ENCODE results near the gene PLS1.
"Not testable (repeated sequence)": the region's sequence is repeated elsewhere in the genome, so short reads cannot be mapped to it uniquely, and the experiment has no call there.

Gene PLS1

DNA sequence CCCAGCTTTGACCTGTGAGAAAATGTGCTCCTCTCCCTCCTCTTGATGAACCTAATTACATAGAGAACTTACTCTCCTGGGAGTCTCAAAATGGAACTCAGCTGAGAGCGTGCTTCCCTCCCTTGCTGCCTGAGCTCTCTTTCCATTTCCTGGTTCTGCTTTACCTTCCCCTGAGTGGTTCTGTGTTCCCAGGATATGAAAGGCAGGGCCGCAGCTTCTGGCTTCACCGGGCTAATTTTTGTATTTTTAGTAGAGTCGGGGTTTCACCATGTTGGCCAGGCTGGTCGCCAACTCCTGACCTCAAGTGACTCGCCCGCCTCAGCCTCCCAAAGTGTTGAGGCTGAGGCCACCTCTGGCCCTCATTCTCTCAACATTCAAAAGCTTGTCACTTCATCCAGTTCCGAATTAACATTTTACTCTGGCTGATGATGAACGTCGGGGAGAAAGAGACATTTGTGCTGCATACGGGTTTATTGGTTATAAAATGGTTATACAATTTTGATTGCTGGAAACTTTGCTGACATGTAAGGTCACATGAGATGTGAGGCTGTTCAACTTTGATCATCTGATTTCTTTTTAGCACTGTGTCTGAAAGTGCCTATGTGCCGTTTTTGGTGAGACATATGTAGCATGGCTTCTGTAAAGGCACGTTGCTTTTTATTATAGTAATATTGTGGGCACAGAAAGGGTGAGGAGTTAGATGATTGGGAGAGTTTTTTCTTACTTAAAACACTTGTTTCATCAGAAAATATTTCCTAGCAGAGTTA, 6.6 kb downstream of the PLS1 start:
- TF ChIP-seq, protein P1, sequence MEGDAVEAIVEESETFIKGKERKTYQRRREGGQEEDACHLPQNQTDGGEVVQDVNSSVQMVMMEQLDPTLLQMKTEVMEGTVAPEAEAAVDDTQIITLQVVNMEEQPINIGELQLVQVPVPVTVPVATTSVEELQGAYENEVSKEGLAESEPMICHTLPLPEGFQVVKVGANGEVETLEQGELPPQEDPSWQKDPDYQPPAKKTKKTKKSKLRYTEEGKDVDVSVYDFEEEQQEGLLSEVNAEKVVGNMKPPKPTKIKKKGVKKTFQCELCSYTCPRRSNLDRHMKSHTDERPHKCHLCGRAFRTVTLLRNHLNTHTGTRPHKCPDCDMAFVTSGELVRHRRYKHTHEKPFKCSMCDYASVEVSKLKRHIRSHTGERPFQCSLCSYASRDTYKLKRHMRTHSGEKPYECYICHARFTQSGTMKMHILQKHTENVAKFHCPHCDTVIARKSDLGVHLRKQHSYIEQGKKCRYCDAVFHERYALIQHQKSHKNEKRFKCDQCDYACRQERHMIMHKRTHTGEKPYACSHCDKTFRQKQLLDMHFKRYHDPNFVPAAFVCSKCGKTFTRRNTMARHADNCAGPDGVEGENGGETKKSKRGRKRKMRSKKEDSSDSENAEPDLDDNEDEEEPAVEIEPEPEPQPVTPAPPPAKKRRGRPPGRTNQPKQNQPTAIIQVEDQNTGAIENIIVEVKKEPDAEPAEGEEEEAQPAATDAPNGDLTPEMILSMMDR (conservative IDR thresholded peaks at IDR 0.05; ENCODE audit: low read length), result no peak
- DNase-seq (ENCODE audit: low read depth), result no peak
- H3K4me3 ChIP-seq (ENCODE audit: low read length), result no peak overlapping the region

DNA sequence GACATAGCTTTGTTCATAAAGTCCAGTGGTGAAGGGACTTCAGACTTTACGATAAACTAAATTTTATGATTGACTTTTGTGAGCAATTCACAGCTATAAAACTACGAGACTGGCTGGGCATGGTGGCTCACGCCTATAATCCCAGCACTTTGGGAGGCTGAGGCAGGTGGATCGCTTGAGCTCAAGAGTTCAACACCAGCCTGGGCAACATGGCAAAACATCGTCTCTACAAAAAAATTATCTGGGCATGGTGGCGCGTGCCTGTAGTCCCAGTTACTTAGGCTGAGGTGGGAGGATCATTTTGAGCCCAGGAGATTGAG, 7.2 kb downstream of the PLS1 start:
- H3K4me3 ChIP-seq (ENCODE audit: low read length), result not testable (repeated sequence)

DNA sequence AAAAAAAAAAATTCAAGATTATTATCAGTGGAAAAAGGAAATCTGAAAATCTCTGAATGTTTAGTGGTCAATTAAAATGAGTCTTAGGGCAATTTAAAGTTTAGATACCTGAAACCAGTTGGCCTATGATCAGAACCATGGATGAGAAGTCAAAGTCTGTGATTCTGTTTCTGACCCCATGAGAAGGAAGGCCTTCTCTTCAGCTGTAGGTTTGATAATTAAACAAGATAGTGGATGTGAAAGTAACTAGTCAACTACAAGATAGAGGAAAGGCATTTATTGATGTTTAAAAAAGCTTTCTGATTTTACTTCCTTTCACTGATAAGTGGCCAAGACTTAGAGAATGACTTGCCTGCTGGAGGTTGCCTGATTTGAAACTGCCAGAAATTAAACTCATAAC, 8.7 kb downstream of the PLS1 start:
- TF ChIP-seq, protein P1 (conservative IDR thresholded peaks at IDR 0.05; ENCODE audit: low read length), result no peak
- no peak for DNase-seq (ENCODE audit: low read depth)
- no peak overlapping the region for H3K4me3 ChIP-seq (ENCODE audit: low read length)

More for the DNA sequence above, 7.2 kb downstream of the PLS1 start:
- not testable (repeated sequence) for DNase-seq (ENCODE audit: low read depth)

DNA sequence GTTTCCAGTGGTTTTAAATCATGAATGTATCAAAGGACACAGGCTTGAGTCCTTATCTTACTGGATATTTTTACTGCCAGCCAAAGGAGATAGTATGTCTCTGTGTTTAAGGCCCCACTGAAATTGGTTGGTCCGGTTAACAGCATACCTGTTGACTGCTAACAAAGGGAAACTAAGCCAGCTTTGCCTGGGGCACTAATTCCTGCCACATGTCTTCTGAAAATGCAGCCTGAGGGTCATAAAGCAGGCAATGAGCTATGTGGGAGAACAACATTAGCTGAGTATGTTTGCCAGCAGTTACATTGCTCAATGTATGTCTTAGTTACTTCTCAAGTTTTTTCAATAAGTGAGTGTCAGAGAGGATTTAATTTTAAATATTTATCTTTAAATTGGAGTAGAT, 12.4 kb downstream of the PLS1 start:
- TF ChIP-seq, protein P1 (conservative IDR thresholded peaks at IDR 0.05; ENCODE audit: low read length), result no peak
- no peak overlapping the region for H3K4me3 ChIP-seq (ENCODE audit: low read length)
- DNase-seq (ENCODE audit: low read depth), result no peak

DNA sequence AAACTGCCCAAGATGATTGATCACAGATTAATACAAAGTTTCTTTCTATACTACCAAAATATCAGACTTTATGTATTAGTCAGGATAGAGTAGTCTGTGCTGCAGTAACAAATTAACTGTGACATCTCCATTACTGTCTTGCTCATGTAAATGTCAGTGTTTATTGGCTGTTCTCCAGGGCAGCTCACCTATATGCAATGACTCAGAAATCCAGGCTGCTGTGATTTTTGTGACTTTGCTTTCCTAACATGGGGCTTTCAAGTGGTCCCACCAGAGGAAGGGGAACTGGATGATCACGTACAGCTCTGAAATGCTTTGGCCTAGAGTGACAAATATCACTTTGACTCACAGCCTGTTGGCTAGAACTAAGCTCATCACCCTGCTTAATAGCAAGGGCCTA, 12.9 kb downstream of the PLS1 start:
- DNase-seq (ENCODE audit: low read depth), result no peak
- TF ChIP-seq, protein P1 (conservative IDR thresholded peaks at IDR 0.05; ENCODE audit: low read length), result no peak
- H3K4me3 ChIP-seq (ENCODE audit: low read length), result no peak overlapping the region

DNA sequence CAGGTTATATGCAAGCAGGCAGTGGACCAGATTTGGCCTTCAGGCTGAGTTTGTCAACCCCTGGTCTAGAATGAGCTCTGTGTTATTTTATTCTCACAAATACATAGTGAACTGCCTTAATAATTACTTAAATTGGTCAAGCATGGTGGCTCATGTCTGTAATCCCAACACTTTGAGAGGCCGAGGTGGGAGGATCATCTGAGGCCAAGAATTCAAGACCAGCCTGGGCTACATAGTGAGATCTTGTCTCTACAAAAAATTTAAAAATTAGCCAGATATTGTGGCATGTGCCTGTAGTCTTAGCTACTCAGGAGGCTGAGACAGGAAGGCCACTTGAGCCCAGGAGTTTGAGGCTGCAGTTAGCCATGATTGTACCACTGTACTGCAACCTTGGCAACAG, 15.0 kb downstream of the PLS1 start:
- H3K4me3 ChIP-seq (ENCODE audit: low read length), result no peak overlapping the region
- no peak for DNase-seq (ENCODE audit: low read depth)
- TF ChIP-seq, protein P1 (conservative IDR thresholded peaks at IDR 0.05; ENCODE audit: low read length), result no peak

DNA sequence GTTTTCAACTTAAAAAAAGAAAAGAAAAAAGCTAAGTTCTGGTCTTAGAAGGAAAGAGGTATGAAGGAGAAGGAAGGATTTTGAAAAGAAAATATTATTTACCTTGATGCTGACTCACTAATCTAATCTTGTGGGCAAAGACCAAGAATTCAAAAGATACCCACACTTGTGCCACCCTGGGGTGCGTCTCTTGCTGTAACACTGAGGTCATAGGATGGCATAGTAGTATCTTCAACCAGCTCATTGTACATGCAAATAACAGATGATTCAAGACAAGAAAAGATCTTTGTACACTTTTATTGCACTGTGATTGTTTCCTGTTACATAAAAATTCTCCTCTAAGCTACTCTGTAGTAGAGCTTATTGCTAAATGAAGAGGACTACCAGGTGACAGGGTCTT, 17.3 kb downstream of the PLS1 start:
- H3K4me3 ChIP-seq (ENCODE audit: low read length), result no peak overlapping the region
- TF ChIP-seq, protein P1 (conservative IDR thresholded peaks at IDR 0.05; ENCODE audit: low read length), result no peak
- DNase-seq (ENCODE audit: low read depth), result no peak
